Right cardiac atrium (tissue), 5 donors: Measurements from ENCODE around the gene MPHOSPH8. TPM values are rescaled to one million over a fixed set of nuclear protein-coding genes. Genes with fewer than 3 reads are reported as not detected.

Experiments used
- polyA plus RNA-seq: library from polyadenylated mRNA; stranded (reverse); fragments of 200-250 nt; gene quantifications from one replicate; pipeline ENCODE4 v1.2.3, GENCODE V29; 2013
- total RNA-seq, 4 donors: library from RNA; stranded (reverse); fragmentation: NEBNext Ultra II Directional; extraction: Animal tissue kit (Norgen Biotek cat#: 25700); gene quantifications; one replicate each; pipeline ENCODE4 v1.2.1, GENCODE V29; 2021
- donor health status: healthy with polysubstance abuse.
- donor health status: DM: no; HTN: yes; CAD: no.
- donor health status: DM: no; HTN: no; CAD: no.
- donor health status: DM: no; HTN: yes; CAD: no; lungs with severe emphysema.
- donor health status: DM: yes; HTN: yes; CAD: no.

Gene MPHOSPH8
- total and polyA plus RNA-seq, 5 donors, result 33.0 to 39.1 (median 36.0) TPM

Other genes starting within 250 kb of the MPHOSPH8 start
- not detected for gene TPTE2, start 72.1 kb upstream of the MPHOSPH8 start, total RNA-seq
- 0.05 TPM for gene TPTE2, start 72.1 kb upstream of the MPHOSPH8 start, polyA plus RNA-seq
- 10 to 100 TPM; 26.9 to 29.1 (median 28.5) TPM for gene PSPC1, start 149.3 kb downstream of the MPHOSPH8 start, total RNA-seq
- 25.4 TPM for gene PSPC1, start 149.3 kb downstream of the MPHOSPH8 start, polyA plus RNA-seq
- gene ZMYM5, start 230.0 kb downstream of the MPHOSPH8 start, total RNA-seq, result 10 to 100 TPM in 1 of 4 donors, 1 to 10 TPM in 3; 7.7 to 12.7 (median 8.5) TPM
- 6.7 TPM for gene ZMYM5, start 230.0 kb downstream of the MPHOSPH8 start, polyA plus RNA-seq